Measurements from ENCODE around the gene SORL1.
"Not testable (repeated sequence)": the region's sequence is repeated elsewhere in the genome, so short reads cannot be mapped to it uniquely, and the experiment has no call there.

SORL1 gene

GRCh38 chr11:121608545-121609098, 156.5 kb downstream of the SORL1 start:
- in situ Hi-C loops (cut with MboI; ENCODE audit: low sequenced_read_pairs), result no loop called here

GRCh38 chr11:121610706-121611105, 158.6 kb downstream of the SORL1 start:
- in situ Hi-C loops (cut with MboI; ENCODE audit: low sequenced_read_pairs), result no loop called here

DNA sequence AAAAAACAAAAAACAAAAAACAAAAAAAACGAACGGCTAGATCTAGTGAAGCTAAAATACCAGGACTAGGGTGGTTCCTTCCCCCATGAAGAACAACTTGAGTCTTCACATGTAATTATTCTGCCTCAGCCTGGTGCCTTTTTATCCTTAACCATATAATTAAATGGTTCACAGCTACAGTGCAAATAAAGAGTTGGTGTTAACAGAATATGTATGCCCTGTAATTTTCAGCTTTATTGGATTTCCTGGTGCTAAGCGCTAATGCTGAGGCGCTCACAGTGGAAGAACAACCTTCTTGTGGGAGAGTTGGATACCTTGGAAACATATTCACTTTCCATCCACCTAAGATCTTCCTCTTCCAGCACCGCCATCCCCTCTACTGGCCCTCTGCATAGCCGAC, 159.1 kb downstream of the SORL1 start:
- in situ Hi-C loops (cut with MboI; ENCODE audit: low sequenced_read_pairs), result no loop called here

DNA sequence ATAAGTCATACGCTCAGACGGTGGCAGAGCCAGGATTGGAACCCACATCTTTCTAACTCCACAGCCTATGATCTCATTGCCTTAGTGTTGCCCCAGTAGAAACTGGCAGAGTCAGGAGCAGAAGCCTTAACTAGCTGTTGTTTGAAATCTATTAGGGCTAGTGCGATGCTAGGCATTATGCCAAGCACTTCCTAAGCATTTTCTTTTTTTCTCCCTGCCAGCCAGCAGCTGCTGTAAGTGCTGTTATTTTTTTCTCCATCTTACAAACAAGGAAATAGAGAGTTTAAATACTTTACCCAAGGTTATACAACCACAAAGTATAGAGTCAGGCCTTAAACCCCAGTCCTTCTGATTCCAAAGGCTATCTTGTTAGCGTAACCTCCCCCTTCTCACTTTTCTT, 161.6 kb downstream of the SORL1 start:
- in situ Hi-C loops (cut with MboI; ENCODE audit: low sequenced_read_pairs), result no loop called here

DNA sequence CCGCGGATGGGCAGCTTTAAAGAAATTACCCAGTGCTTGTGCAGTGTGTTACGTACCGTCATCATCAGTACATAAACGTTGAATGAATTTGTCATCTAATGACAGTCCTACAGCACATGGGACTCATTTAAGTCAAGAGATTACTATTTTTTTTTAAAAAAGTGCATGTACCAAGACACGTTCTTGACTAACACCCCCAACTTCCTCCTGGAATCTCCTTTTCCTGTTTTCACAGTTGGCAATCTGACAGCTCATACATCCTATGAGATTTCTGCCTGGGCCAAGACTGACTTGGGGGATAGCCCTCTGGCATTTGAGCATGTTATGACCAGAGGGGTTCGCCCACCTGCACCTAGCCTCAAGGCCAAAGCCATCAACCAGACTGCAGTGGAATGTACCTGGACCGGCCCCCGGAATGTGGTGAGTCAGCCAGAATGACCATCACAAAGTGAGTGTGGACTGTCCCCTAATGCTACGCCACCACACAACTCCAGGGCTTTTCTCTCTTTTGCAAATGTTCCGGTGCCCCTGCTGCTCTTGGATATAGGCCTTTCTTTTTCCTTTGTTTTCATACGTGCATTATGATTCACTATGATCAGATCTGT, 162.6 kb downstream of the SORL1 start:
- in situ Hi-C loops (cut with MboI; ENCODE audit: low sequenced_read_pairs), result no loop called here

DNA sequence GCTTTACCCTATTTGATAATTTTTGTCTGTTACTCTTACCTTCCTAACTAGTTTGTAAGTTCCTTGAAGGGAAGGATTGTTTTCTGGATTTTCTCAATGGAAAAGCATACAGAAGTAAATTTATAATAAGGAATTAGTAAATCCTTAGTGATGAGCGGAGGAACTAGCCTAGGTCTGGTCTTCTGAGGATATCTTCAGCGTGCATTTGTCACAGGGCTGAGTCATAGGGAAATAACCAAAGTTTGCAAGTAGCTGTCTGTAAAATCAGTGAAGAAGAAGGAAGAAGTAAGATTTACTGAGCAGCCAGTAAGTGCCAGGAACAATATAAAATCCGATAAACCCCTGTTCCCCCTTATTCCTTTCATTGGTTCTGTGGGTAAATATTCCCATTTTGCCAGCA, 163.4 kb downstream of the SORL1 start:
- in situ Hi-C loops (cut with MboI; ENCODE audit: low sequenced_read_pairs), result no loop called here

- in situ Hi-C loops (cut with MboI; ENCODE audit: low sequenced_read_pairs), result no loop called here
Measured at GRCh38 chr11:121618516-121618915, 166.4 kb downstream of the SORL1 start.

GRCh38 chr11:121625777-121626506, 173.8 kb downstream of the SORL1 start:
- in situ Hi-C loops (cut with MboI; ENCODE audit: low sequenced_read_pairs), result no loop called here

GRCh38 chr11:121626507-121626875, 174.4 kb downstream of the SORL1 start:
- in situ Hi-C loops (cut with MboI; ENCODE audit: low sequenced_read_pairs), result no loop called here

DNA sequence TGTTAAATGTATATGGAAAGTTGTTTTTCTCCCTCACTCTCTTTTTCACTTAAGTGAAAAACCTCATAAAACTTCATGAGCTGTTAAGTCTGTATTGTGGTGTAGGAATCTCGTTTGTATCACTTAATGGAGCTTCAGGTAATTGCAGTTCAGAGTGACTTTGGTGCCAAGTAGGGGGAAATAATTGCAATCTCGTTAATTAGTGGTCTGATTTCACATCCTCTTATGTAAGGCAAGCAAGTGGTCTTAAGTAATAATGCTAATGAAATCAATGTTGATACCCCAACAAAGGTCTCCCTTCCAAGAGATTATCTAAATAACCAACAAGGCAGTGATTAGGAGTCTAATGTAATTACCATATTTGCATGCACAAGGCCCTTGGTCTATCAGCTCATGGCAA, 174.9 kb downstream of the SORL1 start:
- in situ Hi-C loops (cut with MboI; ENCODE audit: low sequenced_read_pairs), result no loop called here

- in situ Hi-C loops (cut with MboI; ENCODE audit: low sequenced_read_pairs), result no loop called here
Measured at GRCh38 chr11:121630041-121630440, 177.9 kb downstream of the SORL1 start.

GRCh38 chr11:121631456-121631855, 179.3 kb downstream of the SORL1 start:
- in situ Hi-C loops (cut with MboI; ENCODE audit: low sequenced_read_pairs), result no loop called here

DNA sequence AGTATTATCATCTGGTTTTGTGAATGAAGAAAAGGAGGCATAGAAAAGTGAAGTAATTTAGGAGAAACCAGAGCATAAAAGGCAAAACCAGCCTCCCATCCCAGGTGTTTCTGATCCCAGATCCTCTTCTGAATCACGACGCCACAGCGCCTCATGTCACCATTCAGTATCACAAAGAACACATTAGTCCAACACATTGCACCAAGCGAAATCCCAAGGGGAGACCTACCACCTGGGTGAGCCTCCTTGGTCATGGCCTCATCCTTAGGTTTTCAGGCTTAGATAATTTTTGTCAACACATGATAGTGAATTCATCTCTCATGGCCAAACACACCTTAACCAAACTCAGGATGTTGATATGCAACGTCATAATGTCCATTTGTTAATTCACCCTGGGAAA, 182.2 kb downstream of the SORL1 start:
- in situ Hi-C loops (cut with MboI; ENCODE audit: low sequenced_read_pairs), result no loop called here

DNA sequence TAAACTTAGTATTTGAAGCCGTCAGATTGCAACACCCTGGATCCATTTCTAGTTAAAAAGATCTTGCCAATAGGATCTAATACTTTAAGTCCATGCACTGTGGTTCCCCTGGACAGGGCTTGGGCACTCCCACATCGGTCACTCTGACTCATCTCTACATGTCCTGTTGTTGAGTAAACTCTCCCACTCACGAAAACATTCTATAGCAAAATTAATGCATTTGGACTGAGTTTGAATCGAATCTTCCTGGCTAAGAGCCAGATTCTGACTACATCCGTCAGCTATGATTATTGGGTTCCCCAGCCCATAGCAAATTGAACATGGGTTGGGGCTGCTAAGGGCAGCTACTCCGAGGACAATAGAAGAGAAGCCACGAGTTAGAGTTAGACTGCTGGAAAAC, 182.8 kb downstream of the SORL1 start:
- in situ Hi-C loops (cut with MboI; ENCODE audit: low sequenced_read_pairs), result no loop called here

- in situ Hi-C loops (cut with MboI; ENCODE audit: low sequenced_read_pairs), result no loop called here
Measured at GRCh38 chr11:121636081-121636799, 184.1 kb downstream of the SORL1 start.

DNA sequence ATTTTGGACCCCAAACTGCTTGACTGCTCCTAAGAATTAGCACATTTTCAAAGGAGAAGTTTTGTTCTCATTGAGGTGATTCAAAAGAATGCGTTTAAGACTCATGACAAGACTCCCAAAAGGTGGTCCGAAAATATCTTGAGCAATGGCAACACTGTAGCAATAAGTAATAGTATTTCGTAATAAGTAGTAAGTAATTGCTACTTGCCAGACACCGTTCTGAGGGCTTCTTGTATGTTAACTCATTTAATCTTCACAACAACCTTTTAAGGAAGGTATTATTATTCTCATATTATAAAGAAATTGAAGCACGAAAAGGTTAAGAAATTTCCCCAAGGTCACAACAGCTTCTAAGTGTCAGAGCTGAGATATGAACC, 184.7 kb downstream of the SORL1 start:
- in situ Hi-C loops (cut with MboI; ENCODE audit: low sequenced_read_pairs), result no loop called here

- in situ Hi-C loops (cut with MboI; ENCODE audit: low sequenced_read_pairs), result not testable (repeated sequence)
Measured at GRCh38 chr11:121637587-121637986, 185.5 kb downstream of the SORL1 start.

- in situ Hi-C loops (cut with MboI; ENCODE audit: low sequenced_read_pairs), result no loop called here
Measured at GRCh38 chr11:121643479-121644186, 191.5 kb downstream of the SORL1 start.

GRCh38 chr11:121644187-121644512, 192.0 kb downstream of the SORL1 start:
- in situ Hi-C loops (cut with MboI; ENCODE audit: low sequenced_read_pairs), result no loop called here

DNA sequence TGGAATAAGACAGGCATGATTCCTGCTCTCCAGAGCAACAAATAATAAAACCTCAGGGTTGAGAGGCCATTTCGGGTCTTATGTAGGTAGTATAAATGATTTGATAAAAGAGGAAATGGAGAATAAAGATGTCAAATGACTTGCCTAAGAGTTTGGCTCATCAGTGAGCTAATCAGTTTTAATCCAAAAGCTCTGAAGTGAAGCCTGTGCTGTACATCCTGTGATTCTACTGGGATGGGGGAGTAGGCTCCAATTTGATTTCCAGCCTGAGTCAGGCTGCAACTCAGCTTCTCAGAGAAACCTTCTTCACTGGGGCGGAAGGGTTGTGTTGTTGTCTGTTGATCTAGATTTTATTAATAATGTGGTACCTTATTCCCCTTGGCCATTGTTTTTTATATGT, 192.9 kb downstream of the SORL1 start:
- in situ Hi-C loops (cut with MboI; ENCODE audit: low sequenced_read_pairs), result no loop called here

DNA sequence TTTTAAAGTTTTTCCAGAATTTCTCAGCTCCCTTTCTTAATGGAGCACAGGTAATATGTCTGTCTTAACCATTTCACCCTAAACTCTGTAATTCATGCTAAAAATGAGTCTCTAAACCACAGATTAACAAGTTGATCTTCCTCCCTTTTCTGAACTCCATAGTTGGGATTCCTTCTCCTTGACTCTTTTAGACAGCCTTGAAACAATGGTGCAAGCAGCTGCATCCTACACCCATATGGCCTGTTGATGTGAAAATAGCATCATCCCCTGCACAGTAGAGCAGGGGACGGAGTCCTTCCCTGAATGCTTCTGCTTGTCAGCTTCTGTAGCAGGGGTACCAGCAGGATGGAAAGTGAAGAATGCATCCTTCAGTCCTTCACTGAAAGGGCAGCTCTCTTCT, 193.5 kb downstream of the SORL1 start:
- in situ Hi-C loops (cut with MboI; ENCODE audit: low sequenced_read_pairs), result no loop called here
